Prostate gland (tissue), 2 donors: Measurements from ENCODE around the gene OR2F2. TPM values are rescaled to one million over a fixed set of nuclear protein-coding genes. Genes with fewer than 3 reads are reported as not detected.
A peak's percentile ranks its signal among the peaks of the same experiment; 100 is the strongest.

Source experiments
- DNase-seq: peaks from one replicate; pipeline ENCODE4 v3.0.0-alpha.2; 2019; ENCODE audit warnings: low spot score
- H3K27ac ChIP-seq, 2 donors: fragments of 200-600 bp; sonication (generic); 2 replicates each; pipeline ENCODE4 v1.5.1; 2017 to 2019
- H3K27me3 ChIP-seq: fragments of 200-600 bp; sonication (generic); replicated peaks from 2 replicates; pipeline ENCODE4 v1.5.1; 2019; ENCODE audit not compliant: insufficient read depth
- H3K36me3 ChIP-seq, 2 donors: fragments of 200-600 bp; sonication (generic); 1 replicate in 1 of 2; 2 replicates in 1 of 2; pipeline versions ENCODE4 v1.5.1 to v1.8.1; 2017 to 2019
- H3K4me1 ChIP-seq: fragments of 200-600 bp; sonication (generic); replicated peaks from 2 replicates; pipeline ENCODE4 v1.5.1; 2019
- H3K4me3 ChIP-seq, 2 donors: fragments of 200-600 bp; sonication (generic); 2 replicates each; pipeline ENCODE4 v1.5.1; 2017 to 2019
- H3K9me3 ChIP-seq: fragments of 200-600 bp; sonication (generic); 2 replicates; pipeline ENCODE4 v1.5.1; 2017
- POLR2A ChIP-seq: fragments of 450-650 bp; IDR thresholded peaks from one replicate; pipeline ENCODE4 v1.6.1; 2016; ENCODE audit warnings: antibody characterized with exemption, mild to moderate bottlenecking
- POLR2AphosphoS5 ChIP-seq: sonication (generic); formaldehyde crosslinking; IDR thresholded peaks from one replicate; pipeline ENCODE4 v1.6.1; 2017; ENCODE audit warnings: antibody characterized with exemption
- WGBS: methylation state at CpG from one replicate; pipeline ENCODE4 v1.1.5; 2018; 5-methylcytosine and 5-hydroxymethylcytosine counted together
- intact Hi-C: fragments of 100-400 bp; cut with DNase I; formaldehyde crosslinking; loops from one replicate; pipeline ENCODE4 v1.14.2; 2022
- total RNA-seq, 2 donors: library from RNA; depleted of rRNA; stranded (reverse); fragments of >200 nt; gene quantifications; one replicate each; pipeline ENCODE4 v1.1.0, GENCODE V29; 2016
- TF ChIP-seq, protein P1 (sequence below), 4 experiments: fragments of 200-600 bp in 2 of 4; fragments of 450-650 bp in 2 of 4; sonication (generic) in 2 of 4; IDR thresholded peaks; 1 replicate in 3 of 4; 2 replicates in 1 of 4; pipeline ENCODE4 v1.5.1; 2016 to 2019; ENCODE audit warnings: antibody characterized with exemption in 4 of 4, mild to moderate bottlenecking in 2 of 4, moderate library complexity in 2 of 4

The OR2F2 gene
- total RNA-seq, 2 donors from 2014 or later, result not detected

DNA sequence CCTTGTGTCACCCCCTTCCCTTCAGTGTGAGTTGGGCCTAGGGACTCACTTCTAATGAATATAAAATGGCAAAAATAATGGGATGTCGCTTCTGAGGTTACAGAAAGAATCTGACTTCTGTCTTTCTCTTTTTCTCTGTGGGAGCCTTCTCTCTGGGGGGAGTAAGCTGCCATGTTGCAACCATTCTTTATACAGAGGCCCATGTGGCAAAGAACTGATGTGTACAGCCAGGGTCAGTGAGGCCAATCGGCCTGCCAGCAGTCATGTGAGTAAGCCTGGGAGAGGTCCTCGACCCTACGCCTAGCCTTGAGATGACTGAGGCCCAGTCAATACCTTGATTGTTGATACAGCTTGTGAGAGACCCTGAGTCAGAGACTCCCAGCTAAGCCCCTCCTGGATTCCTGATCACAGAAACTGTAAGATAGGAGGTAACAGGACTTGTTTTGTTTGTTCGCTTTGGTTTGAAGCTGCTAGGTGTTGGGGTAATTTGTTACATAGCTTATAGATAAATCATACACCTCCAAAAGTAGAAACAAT, 34.7 kb upstream of the OR2F2 start:
- intact Hi-C loops, result no loop called here
- H3K4me1 ChIP-seq, result no peaks in the 10 kb centered on the region
- TF ChIP-seq, protein P1, sequence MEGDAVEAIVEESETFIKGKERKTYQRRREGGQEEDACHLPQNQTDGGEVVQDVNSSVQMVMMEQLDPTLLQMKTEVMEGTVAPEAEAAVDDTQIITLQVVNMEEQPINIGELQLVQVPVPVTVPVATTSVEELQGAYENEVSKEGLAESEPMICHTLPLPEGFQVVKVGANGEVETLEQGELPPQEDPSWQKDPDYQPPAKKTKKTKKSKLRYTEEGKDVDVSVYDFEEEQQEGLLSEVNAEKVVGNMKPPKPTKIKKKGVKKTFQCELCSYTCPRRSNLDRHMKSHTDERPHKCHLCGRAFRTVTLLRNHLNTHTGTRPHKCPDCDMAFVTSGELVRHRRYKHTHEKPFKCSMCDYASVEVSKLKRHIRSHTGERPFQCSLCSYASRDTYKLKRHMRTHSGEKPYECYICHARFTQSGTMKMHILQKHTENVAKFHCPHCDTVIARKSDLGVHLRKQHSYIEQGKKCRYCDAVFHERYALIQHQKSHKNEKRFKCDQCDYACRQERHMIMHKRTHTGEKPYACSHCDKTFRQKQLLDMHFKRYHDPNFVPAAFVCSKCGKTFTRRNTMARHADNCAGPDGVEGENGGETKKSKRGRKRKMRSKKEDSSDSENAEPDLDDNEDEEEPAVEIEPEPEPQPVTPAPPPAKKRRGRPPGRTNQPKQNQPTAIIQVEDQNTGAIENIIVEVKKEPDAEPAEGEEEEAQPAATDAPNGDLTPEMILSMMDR (IDR thresholded peaks at IDR 0.05), result no peak
- whole genome bisulfite sequencing, result 59% methylated on average over 5 of the region's 5 CpGs
- no peaks in the 10 kb centered on the region for H3K36me3 ChIP-seq
- no peaks in the 10 kb centered on the region for H3K27me3 ChIP-seq
- no peaks in the 10 kb centered on the region for H3K9me3 ChIP-seq
- H3K27ac ChIP-seq, result peak overlapping the region; percentile 53 to 94
- DNase-seq, result no peak
- H3K4me3 ChIP-seq, result peak overlapping the region; percentile 61 to 63

DNA sequence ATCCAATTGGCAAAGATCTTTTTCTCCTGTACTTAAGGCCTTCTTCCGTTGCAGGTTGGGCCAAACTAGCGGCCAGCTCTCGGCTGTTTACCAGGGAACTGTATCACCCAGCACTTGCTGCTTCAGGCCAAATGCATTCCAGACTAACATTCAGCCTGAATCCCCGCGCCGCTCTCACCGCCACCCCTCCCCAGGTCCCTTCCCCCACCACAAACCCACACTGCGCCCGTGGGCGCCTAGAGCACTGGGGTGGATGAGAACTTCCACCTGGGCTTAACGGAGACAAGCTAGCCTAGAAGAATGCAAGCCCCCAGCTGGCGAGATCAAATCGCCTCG, 33.7 kb upstream of the OR2F2 start:
- peak overlapping the region; percentile 94 for H3K27ac ChIP-seq
- intact Hi-C loops, result no loop called here
- H3K27me3 ChIP-seq, result no peaks in the 10 kb centered on the region
- peak overlapping the region; percentile 61 to 63 for H3K4me3 ChIP-seq
- DNase-seq, result peak; percentile 33
- H3K4me1 ChIP-seq, result no peaks in the 10 kb centered on the region
- no peaks in the 10 kb centered on the region for H3K36me3 ChIP-seq
- TF ChIP-seq, protein P1 (IDR thresholded peaks at IDR 0.05), result no peak
- no peaks in the 10 kb centered on the region for H3K9me3 ChIP-seq
- 0% methylated on average over 14 of the region's 14 CpGs for WGBS

DNA sequence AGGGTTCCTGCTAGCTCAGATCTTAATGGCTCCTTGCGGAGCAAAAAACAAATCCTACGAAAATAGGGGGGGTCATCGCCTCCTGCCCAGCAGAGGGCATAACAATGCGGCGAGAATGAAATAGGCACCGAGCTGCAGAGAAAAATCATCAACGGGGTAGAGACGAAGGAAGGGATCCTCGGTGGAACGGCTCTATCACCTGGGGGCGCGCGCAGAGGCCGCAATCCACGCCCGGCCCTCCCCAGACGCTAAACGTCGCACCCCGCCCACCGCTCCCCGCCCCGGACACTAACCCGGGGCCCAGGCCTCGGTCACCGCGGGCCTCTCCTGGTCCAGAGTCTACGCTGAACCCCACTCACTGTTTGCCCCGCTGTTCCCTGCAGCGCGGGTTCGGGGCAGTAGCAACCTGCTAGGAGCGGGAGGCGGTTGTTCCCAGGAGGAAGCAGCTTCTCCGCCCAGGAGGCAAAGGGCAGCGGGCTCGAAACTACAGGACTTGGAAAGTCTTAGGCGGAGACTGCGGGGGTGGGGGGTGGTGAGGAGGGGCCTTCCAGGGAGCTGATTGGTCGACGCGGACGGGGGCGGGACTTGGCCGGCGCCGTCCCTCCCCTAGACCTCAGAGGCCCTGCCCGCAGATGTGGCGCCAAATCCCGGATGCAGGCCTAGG, 33.2 kb upstream of the OR2F2 start, which contains the start of gene TCAF1:
Gene TCAF1, minus strand, starts transcription at position 509 of the 664 bp plus-strand sequence. CDS start 25,568 bp downstream, outside the sequence.
- TF ChIP-seq POLR2A (peak; percentile 83), POLR2AphosphoS5 (peak; percentile 67)
- TF ChIP-seq, protein P1 (IDR thresholded peaks at IDR 0.05), result peak in 1 of 4 experiments; percentile 41
- H3K36me3 ChIP-seq, result no peaks in the 10 kb centered on the region
- under 1% methylated on average over 50 of the region's 50 CpGs for WGBS
- peak within 1 kb of the TSS; percentile 61 to 63 for H3K4me3 ChIP-seq
- H3K27me3 ChIP-seq, result no peaks in the 10 kb centered on the region
- H3K4me1 ChIP-seq, result no peaks in the 10 kb centered on the region
- DNase-seq, result peak; percentile 96
- H3K9me3 ChIP-seq, result no peaks in the 10 kb centered on the region
- peak within 1 kb of the TSS; percentile 94 for H3K27ac ChIP-seq
- intact Hi-C loops, result no loop called here

DNA sequence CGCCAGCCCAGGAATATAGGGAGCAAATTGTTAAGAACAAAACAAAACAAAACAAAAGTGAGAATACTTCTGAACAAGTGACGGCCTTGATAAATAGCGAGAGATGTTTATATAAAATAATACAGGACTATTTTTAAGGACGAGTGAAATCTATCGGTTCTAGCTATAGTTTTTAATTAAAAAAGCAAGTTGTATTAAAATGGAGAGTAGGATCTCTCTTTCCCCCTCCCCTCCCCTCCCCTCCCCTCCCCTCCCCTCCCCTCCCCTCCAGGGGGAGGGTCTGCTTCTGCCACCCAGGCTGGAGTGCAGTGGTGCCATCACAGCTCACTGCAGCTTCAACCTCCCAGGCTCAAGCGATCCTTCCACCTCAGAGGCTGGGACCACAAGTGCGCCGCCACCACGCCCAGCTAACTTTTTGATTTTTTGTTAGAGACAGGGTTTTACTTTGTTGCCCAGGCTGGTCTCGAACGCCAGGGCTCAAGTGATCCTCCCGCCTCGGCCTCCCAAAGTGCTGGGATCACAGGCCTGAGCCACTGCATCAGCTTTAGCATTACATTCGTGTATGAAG, 32.6 kb upstream of the OR2F2 start:
- Histone ChIP-seq H3K36me3 (no peaks in the 10 kb centered on the region), H3K4me1 (no peaks in the 10 kb centered on the region), H3K27me3 (no peaks in the 10 kb centered on the region), H3K27ac (peak overlapping the region; percentile 94), H3K9me3 (no peaks in the 10 kb centered on the region), H3K4me3 (peak overlapping the region in 1 of 2 donors; percentile 61)
- no peak for DNase-seq
- TF ChIP-seq POLR2AphosphoS5 (peak; percentile 5), POLR2A (no peak)
- TF ChIP-seq, protein P1 (IDR thresholded peaks at IDR 0.05), result no peak
- intact Hi-C loops, result no loop called here
- whole genome bisulfite sequencing, result 65% methylated on average over 14 of the region's 14 CpGs

DNA sequence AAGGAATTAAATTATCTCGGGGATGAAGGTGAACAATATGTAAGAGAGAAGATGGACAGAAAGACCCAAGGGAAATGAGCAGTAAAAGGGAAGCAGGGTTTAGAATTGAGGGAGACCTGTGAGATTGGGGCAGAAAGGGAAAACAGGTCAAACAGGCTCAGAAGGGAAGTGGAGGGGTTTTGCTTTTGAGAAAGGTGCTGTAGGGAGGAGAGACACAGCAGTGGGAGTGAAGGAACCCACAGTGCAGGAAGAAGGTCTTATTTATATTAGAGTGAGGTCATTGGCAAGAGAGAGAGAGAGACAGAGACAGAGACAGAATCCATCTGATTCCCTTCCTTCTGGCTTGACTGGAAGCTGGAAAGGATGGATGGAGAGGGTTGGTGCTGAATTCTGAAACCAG, 29.5 kb upstream of the OR2F2 start:
- no peak for TF ChIP-seq POLR2A
- TF ChIP-seq POLR2AphosphoS5, result no peak
- TF ChIP-seq, protein P1 (IDR thresholded peaks at IDR 0.05), result no peak
- Histone ChIP-seq H3K27me3 (no peaks in the 10 kb centered on the region), H3K4me3 (no peak overlapping the region), H3K36me3 (no peaks in the 10 kb centered on the region), H3K4me1 (no peaks in the 10 kb centered on the region), H3K9me3 (no peaks in the 10 kb centered on the region), H3K27ac (no peak overlapping the region)
- intact Hi-C loops, result no loop called here
- WGBS, result 49% methylated on average over 1 of the region's 1 CpG
- no peak for DNase-seq
